ENCODE measurements around the gene MAST4. TPM values are rescaled to one million over a fixed set of nuclear protein-coding genes. Genes with fewer than 3 reads are reported as not detected.

MAST4 gene
- total and polyA plus RNA-seq, 2 donors from 2014 or later: 27.3 to 31.4 TPM

- no peak for FAIRE-seq
- peaks cover 0 to 33% (median 11%) of the 10 kb centered on the region in 3 donors for H3K36me3 ChIP-seq (ENCODE audit: control insufficient read depth in 2 of 3, insufficient read depth in 3 of 3, low read length in 3 of 3)
These were observed 567.1 kb downstream of the MAST4 start for GRCh38 chr5:67163231-67163756.

GRCh38 chr5:67163863-67164595, 567.8 kb downstream of the MAST4 start:
- TF ChIP-seq CTCF (IDR thresholded peaks at IDR 0.05; ENCODE audit: borderline replicate concordance, extremely low read depth, insufficient read depth): no peak
- no peaks in the 10 kb centered on the region for H3K9me3 ChIP-seq (ENCODE audit: control insufficient read depth in 2 of 3, insufficient read depth in 1 of 3, low read length in 3 of 3)
- intact Hi-C loops (cut with DNase I): loop anchor here (10.0 kb wide), 1 partner anchor 51 kb away; no protein-coding TSS in a partner anchor

More at GRCh38 chr5:67163231-67163756, 567.1 kb downstream of the MAST4 start:
- Histone ChIP-seq H3K9ac (ENCODE audit: low read length in 3 of 3) (no peak overlapping the region), H3K4me1 (ENCODE audit: control insufficient read depth in 2 of 3, insufficient read depth in 2 of 3, low read depth in 1 of 3, low read length in 3 of 3) (no peaks in the 10 kb centered on the region), H3K9me3 (ENCODE audit: control insufficient read depth in 2 of 3, insufficient read depth in 1 of 3, low read length in 3 of 3) (no peaks in the 10 kb centered on the region), H3K27ac (ENCODE audit: low read depth in 2 of 2, low read length in 2 of 2) (no peak overlapping the region), H3K27me3 (ENCODE audit: control insufficient read depth, insufficient read depth, low read length) (no peaks in the 10 kb centered on the region), H3K4me3 (ENCODE audit: low read length in 3 of 3) (no peak overlapping the region)
- peak in 1 of 5 donors; percentile 76 for DNase-seq
- TF ChIP-seq CTCF (IDR thresholded peaks at IDR 0.05; ENCODE audit: borderline replicate concordance, extremely low read depth, insufficient read depth): no peak
- intact Hi-C loops (cut with DNase I): loop anchor here (10.0 kb wide), 1 partner anchor 52 kb away; no protein-coding TSS in a partner anchor

GRCh38 chr5:67164856-67165525, 568.8 kb downstream of the MAST4 start:
- H3K27ac ChIP-seq (ENCODE audit: low read depth in 2 of 2, low read length in 2 of 2): no peak overlapping the region

More at GRCh38 chr5:67163863-67164595, 567.8 kb downstream of the MAST4 start:
- Histone ChIP-seq H3K4me1 (ENCODE audit: control insufficient read depth in 2 of 3, insufficient read depth in 2 of 3, low read depth in 1 of 3, low read length in 3 of 3) (no peaks in the 10 kb centered on the region), H3K36me3 (ENCODE audit: control insufficient read depth in 2 of 3, insufficient read depth in 3 of 3, low read length in 3 of 3) (peaks cover 0 to 34% (median 11%) of the 10 kb centered on the region in 3 donors), H3K4me3 (ENCODE audit: low read length in 3 of 3) (no peak overlapping the region), H3K27ac (ENCODE audit: low read depth in 2 of 2, low read length in 2 of 2) (no peak overlapping the region), H3K27me3 (ENCODE audit: control insufficient read depth, insufficient read depth, low read length) (no peaks in the 10 kb centered on the region), H3K9ac (ENCODE audit: low read length in 3 of 3) (no peak overlapping the region)
- DNase-seq (no peak), FAIRE-seq (no peak)

More at GRCh38 chr5:67164856-67165525, 568.8 kb downstream of the MAST4 start:
- H3K9me3 ChIP-seq (ENCODE audit: control insufficient read depth in 2 of 3, insufficient read depth in 1 of 3, low read length in 3 of 3): no peaks in the 10 kb centered on the region
- no peak for TF ChIP-seq CTCF (IDR thresholded peaks at IDR 0.05; ENCODE audit: borderline replicate concordance, extremely low read depth, insufficient read depth)
- DNase-seq (peak in 1 of 5 donors; percentile 63), FAIRE-seq (no peak)
- no peaks in the 10 kb centered on the region for H3K27me3 ChIP-seq (ENCODE audit: control insufficient read depth, insufficient read depth, low read length)
- intact Hi-C loops (cut with DNase I): loop anchor here (10.0 kb wide), 1 partner anchor 50 kb away; no protein-coding TSS in a partner anchor
- H3K36me3 ChIP-seq (ENCODE audit: control insufficient read depth in 2 of 3, insufficient read depth in 3 of 3, low read length in 3 of 3): peaks cover 0 to 37% (median 11%) of the 10 kb centered on the region in 3 donors
- no peak overlapping the region for H3K9ac ChIP-seq (ENCODE audit: low read length in 3 of 3)
- H3K4me1 ChIP-seq (ENCODE audit: control insufficient read depth in 2 of 3, insufficient read depth in 2 of 3, low read depth in 1 of 3, low read length in 3 of 3): no peaks in the 10 kb centered on the region
- H3K4me3 ChIP-seq (ENCODE audit: low read length in 3 of 3): no peak overlapping the region
